Omental fat pad (tissue), 4 donors: ENCODE data around the gene U2AF2. TPM values are rescaled to one million over a fixed set of nuclear protein-coding genes. Genes with fewer than 3 reads are reported as not detected.

Source experiments
- ATAC-seq: fragments of 150-250 bp; one replicate; pipeline ENCODE4 v1.9.1; 2016; ENCODE audit warnings: mild to moderate bottlenecking, moderate library complexity; ENCODE audit not compliant: low FRiP score
- DNase-seq: peaks from one replicate; pipeline ENCODE4 v3.0.0-alpha.2; 2019; ENCODE audit warnings: low spot score
- total RNA-seq, 4 donors: library from RNA; depleted of rRNA; stranded (reverse); fragments of >200 nt; gene quantifications; one replicate each; pipeline ENCODE4 v1.1.0, GENCODE V29; 2016
- TF ChIP-seq, protein P1 (sequence below), 3 donors: fragments of 450-650 bp; IDR thresholded peaks; one replicate each; pipeline ENCODE4 v1.5.1; 2016 to 2017; ENCODE audit warnings: antibody characterized with exemption in 3 of 3, mild to moderate bottlenecking in 3 of 3, moderate library complexity in 2 of 3

The U2AF2 gene
- total RNA-seq, 4 donors from 2014 or later, result 55.2 to 132 (median 86.1) TPM

GRCh38 chr19:55652311-55653128 is 2.3 kb upstream of the U2AF2 start:
- ATAC-seq, result no peak
- no peak for DNase-seq
- TF ChIP-seq, protein P1, sequence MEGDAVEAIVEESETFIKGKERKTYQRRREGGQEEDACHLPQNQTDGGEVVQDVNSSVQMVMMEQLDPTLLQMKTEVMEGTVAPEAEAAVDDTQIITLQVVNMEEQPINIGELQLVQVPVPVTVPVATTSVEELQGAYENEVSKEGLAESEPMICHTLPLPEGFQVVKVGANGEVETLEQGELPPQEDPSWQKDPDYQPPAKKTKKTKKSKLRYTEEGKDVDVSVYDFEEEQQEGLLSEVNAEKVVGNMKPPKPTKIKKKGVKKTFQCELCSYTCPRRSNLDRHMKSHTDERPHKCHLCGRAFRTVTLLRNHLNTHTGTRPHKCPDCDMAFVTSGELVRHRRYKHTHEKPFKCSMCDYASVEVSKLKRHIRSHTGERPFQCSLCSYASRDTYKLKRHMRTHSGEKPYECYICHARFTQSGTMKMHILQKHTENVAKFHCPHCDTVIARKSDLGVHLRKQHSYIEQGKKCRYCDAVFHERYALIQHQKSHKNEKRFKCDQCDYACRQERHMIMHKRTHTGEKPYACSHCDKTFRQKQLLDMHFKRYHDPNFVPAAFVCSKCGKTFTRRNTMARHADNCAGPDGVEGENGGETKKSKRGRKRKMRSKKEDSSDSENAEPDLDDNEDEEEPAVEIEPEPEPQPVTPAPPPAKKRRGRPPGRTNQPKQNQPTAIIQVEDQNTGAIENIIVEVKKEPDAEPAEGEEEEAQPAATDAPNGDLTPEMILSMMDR (IDR thresholded peaks at IDR 0.05), result no peak

GRCh38 chr19:55653651-55654322 is 1.0 kb upstream of the U2AF2 start:
- TF ChIP-seq, protein P1 (IDR thresholded peaks at IDR 0.05), result peak in 2 of 3 donors; percentile 98 to 100
- ATAC-seq, result peak; percentile 76
- peak; percentile 91 for DNase-seq

- DNase-seq (peak; percentile 99), ATAC-seq (peak; percentile 74)
- TF ChIP-seq, protein P1 (IDR thresholded peaks at IDR 0.05), result no peak
Measured at GRCh38 chr19:55654323-55654867, 440 bp upstream of the U2AF2 start.

- TF ChIP-seq, protein P1 (IDR thresholded peaks at IDR 0.05), result no peak
- ATAC-seq (no peak), DNase-seq (no peak)
Measured at GRCh38 chr19:55655648-55656040, 809 bp downstream of the U2AF2 start.

- DNase-seq (no peak), ATAC-seq (no peak)
- TF ChIP-seq, protein P1 (IDR thresholded peaks at IDR 0.05), result no peak
Measured at GRCh38 chr19:55656552-55656951, 1.7 kb downstream of the U2AF2 start.

- ATAC-seq (no peak), DNase-seq (no peak)
- TF ChIP-seq, protein P1 (IDR thresholded peaks at IDR 0.05), result no peak
Measured at GRCh38 chr19:55656988-55657747, 2.3 kb downstream of the U2AF2 start.
